PC-9 (cell line): ENCODE results near the gene PRM3.

Source experiments
- CTCF ChIP-seq: fragments of 200-600 bp; sonication (generic); conservative IDR thresholded peaks from 2 replicates; pipeline ENCODE4 v1.6.1; 2017; ENCODE audit warnings: mixed run types, antibody characterized with exemption, mild to moderate bottlenecking, moderate library complexity
- EZH2 ChIP-seq: fragments of 200-600 bp; sonication (generic); IDR thresholded peaks from 2 replicates; pipeline ENCODE4 v1.8.0; 2017; ENCODE audit warnings: antibody characterized with exemption, low read depth

- TF ChIP-seq CTCF (no peak), EZH2 (no peak)
Observed at GRCh38 chr16:11316331-11317015, 43.0 kb upstream of the PRM3 start.
